GM13976 (cell line): Measurements from ENCODE around the gene FNBP1.
A peak's percentile ranks its signal among the peaks of the same experiment; 100 is the strongest.
"Not testable (repeated sequence)": the region's sequence is repeated elsewhere in the genome, so short reads cannot be mapped to it uniquely, and the experiment has no call there.

Source experiments
- DNase-seq: peaks from one replicate; pipeline ENCODE4 v3.0.0; 2012; ENCODE audit warnings: low spot score
- in situ Hi-C: fragments of 300-500 bp; cut with MboI; formaldehyde crosslinking; loops from one replicate; pipeline ENCODE4 v1.12.0; 2022; ENCODE audit warnings: low sequenced_read_pairs, mixed read lengths, inconsistent platforms; ENCODE audit not compliant: unreplicated experiment
- TF ChIP-seq, protein P1 (sequence below): IDR thresholded peaks from 2 replicates; pipeline ENCODE4 v1.5.1; 2012; ENCODE audit warnings: borderline replicate concordance, mild to moderate bottlenecking; ENCODE audit not compliant: insufficient read depth; ENCODE audit errors: extremely low read depth, missing control alignments, control extremely low read depth

Gene FNBP1

DNA sequence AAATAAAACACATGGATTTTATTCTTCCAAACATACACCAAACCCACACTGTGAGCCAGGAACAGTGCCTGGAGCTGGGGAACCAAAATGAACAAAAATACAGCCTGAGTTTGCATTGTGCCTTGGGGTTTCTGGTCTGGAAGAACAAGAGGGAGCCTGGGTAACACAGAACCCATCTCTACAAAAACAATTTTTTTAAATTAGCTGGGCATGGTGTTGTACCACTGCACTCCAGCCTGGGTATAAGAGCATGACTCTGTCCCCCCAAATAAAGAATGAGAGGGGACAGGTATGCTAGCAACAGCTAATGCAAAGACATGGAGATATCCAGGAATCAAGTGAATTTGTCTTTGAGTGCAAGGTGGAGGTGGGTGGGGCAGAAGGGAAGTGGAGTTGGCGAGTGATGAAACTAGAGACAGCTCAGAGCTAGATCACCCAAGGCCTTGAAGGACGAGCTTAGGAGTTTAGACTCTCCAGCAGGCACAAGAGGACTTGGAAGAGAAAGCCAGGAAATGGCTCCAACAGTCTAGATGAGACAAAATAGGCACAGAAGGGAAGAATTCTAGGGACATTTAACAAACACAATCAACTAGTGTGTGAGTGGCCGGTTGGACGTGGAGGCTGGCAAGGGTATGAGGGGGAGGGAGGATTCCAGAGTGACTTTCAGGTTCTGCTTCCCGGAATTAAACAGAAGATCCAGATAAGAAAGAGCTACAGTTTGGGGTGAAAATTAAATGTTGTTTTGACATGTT is 47.4 kb downstream of the FNBP1 start:
- TF ChIP-seq, protein P1, sequence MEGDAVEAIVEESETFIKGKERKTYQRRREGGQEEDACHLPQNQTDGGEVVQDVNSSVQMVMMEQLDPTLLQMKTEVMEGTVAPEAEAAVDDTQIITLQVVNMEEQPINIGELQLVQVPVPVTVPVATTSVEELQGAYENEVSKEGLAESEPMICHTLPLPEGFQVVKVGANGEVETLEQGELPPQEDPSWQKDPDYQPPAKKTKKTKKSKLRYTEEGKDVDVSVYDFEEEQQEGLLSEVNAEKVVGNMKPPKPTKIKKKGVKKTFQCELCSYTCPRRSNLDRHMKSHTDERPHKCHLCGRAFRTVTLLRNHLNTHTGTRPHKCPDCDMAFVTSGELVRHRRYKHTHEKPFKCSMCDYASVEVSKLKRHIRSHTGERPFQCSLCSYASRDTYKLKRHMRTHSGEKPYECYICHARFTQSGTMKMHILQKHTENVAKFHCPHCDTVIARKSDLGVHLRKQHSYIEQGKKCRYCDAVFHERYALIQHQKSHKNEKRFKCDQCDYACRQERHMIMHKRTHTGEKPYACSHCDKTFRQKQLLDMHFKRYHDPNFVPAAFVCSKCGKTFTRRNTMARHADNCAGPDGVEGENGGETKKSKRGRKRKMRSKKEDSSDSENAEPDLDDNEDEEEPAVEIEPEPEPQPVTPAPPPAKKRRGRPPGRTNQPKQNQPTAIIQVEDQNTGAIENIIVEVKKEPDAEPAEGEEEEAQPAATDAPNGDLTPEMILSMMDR, result no peak
- no peak for DNase-seq
- in situ Hi-C loops, result no loop called here

DNA sequence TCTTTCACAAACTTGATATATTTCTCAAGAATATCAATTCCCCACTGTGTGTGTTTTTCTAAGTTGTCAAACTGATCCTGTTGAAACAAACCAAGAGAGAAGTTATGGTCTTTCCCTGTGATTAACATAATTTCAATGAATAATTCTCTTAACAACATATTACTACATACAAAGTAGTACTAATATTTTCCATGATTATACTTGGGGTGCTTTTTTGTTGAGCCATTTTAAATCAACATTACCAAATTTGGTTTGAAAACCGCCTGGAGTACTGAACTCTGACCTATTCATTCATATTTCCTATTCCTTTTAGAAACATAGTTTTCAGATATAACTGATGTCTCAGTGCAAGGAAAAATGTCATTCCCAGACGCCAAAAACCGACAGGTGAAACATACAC is 48.1 kb downstream of the FNBP1 start:
- no peak for DNase-seq
- TF ChIP-seq, protein P1, result no peak
- in situ Hi-C loops, result no loop called here

DNA sequence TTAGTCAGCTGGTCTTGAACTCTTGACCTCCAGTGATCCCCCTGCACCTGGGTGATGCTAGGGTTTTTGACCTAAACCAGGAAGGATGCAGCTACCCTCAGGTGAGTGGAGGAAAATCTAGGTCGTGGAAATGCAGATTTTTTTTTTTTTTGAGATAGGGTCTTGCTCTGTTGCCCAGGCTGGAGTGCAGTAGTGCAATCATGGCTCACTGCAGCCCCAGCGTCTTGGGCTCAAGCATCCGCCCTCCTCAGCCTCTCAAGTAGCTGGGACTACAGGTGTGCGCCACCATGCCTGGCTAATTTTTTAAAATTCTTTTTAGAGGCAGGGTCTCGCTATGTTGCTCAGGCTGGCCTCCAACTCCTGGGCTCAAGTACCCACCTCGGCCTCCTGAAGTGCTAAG is 51.9 kb downstream of the FNBP1 start:
- DNase-seq, in situ Hi-C loops: not testable (repeated sequence)

DNA sequence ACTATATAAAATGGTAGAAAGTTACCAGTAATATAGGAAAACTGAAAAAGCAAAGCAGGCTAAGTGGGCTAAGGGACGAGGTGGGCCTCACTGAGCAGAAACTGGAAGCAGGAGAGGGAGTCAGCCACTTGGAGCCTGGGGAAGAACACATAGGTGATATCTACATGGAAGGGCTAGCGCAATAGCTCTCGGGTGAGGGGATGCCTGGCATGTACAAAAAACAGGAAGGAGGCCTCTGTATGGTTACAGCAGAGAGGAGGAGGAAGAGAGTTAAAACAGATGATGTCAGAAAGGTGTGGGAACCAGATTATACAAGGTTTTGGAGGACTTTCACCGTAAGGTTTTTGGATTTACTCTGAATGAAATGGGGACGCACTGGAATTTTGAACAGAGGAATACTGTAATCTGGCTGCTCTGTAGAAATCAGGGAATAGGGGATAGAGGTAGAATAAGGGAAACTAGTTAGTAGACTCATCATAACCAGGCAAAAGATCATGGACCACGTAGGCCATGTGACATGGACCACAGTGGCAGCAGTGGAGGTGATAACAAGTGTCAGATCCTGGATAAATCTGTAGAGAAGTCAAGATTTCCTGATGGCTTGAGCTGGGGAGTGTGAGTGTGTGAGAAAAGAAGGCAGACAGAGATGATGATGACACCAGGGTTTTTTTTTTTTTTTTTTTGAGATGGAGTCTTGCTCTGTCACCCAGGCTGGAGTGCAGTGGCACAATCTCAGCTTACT is 52.5 kb downstream of the FNBP1 start:
- DNase-seq, result no peak
- TF ChIP-seq, protein P1, result no peak
- in situ Hi-C loops, result no loop called here

DNA sequence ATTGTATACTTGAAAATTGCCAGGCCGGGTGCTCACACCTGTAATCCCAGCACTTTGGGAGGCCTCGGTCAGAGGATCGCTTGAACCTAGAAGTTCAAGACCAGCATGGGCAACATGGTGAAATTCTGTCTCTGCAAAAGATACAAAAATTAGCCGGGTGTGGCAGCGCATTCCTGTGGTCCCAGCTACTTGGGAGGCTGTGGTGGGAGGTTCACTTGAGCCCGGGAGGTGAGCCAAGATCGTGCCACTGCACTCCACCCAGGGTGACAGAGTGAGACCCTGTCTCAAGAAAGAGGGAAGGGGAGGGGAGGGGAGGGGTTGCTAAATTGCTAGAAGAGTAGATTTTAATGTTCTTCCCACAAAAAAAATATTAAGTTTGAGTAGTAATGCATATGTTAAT is 53.2 kb downstream of the FNBP1 start:
- TF ChIP-seq, protein P1, result no peak
- no peak for DNase-seq
- in situ Hi-C loops, result no loop called here

DNA sequence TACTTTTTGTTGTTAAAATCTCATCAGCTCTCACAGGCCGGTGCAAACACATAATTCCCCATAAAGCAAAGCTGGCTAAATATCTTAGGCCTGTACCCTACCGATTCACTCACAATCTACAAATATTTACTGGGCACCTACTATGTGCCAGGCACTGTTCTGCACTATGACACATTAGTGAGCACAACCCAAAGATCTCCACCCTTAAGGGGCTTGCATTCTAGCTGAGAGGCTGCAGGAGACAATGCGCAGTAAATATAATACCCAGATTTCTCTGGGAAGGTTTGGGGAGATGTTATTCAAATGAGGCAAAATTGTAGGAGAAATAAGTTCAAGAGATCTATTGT is 53.7 kb downstream of the FNBP1 start:
- TF ChIP-seq, protein P1, result no peak
- in situ Hi-C loops, result no loop called here
- no peak for DNase-seq

DNA sequence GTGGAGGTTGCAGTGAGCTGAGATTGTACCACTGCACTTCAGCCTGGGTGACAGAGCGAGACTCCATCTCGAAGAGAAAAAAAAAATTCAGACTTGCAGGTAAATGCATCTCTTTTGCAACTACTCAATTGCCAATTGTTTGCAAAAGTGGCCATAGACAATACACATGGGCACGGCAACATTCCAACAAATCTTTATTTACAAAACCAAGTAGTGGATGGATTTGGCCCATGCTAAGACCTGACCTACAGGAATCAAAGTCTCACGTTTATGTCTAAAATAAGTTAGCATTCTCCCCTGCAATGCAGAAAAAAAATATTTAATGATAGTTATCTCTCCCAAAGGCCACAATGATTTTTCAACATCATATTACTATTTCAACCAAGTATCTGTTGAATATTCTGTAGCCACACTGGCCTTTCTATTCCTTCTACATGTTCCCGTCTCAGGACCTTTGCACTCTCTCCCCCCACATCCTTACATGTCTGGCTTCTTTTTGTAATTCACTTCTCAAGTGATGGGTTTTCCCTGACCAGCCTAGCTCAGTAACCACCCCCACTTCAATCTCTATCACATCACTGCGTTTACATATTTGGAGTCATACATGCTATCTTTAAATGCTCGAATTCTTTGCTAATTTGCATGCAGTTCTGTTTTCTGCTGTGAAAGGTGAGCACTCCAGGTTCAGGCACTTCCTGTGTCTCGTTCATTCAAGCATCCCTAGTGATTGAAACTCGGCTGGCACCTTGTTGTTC is 54.2 kb downstream of the FNBP1 start:
- in situ Hi-C loops, result no loop called here
- TF ChIP-seq, protein P1, result no peak
- peak; percentile 59 for DNase-seq
